NCI-H345 treated with DMSO at 0.1 percent for 48 hours (cell line): ENCODE results near the gene ANAPC13.

Experiments used
- DNase-seq: peaks from one replicate; lab custom pipeline; 2025; ENCODE audit not compliant: unreplicated experiment; lab: John Stamatoyannopoulos, UW

ANAPC13 gene

DNA sequence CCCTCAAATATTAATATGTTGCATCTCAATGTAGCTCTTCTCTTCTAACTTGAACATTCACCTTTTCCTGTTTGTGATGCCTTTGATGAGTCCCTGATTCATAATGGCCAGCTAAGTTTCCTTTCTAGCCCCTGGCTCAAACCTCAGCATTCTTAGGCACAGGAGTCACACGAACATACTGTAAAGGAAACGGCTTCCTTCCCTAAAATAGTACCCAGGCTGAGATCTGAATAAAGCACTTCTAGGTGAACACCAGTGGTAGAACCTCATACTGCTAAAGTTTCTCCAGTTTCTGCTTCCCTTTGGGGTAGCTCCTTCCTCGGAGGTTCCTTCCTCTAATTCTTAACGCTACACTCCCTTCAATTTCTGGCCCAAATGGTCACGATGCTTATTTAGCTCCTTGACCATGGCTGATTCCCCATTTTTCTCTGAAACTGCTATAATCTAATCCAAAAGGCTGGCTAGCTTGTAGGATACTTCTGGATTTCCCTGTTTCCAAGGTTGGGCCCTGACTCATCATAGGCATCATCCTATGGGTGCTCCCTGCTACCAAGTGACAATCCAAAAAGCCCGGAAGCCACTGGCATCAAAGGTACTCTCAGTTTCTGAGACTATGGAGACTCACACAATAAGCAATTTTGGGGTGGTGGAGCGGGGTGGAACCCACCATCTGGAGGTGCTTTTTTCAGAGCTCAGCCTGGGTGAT, 2.4 kb downstream of the ANAPC13 start:
- DNase-seq, result no peak

DNA sequence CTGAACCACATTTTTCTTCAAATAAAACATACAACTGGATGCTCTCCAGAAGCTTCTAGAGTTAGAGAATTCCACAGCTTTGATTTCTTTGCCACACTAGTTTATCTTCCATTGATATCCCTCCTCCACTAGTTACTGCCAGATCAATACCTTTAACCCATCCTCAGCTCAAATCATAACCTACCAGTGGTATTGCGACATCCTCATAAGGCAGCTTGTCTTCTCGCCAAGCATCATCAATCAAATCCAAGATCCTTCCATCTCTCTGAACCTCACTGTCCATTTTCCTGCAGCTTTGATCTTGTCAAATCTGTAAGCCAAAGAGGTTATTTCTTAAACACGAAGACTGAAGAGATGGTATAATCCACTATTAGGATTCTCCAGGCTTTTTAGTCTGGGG, 3.2 kb downstream of the ANAPC13 start:
- no peak for DNase-seq

GRCh38 chr3:134481166-134481565, 4.6 kb downstream of the ANAPC13 start:
- no peak for DNase-seq

GRCh38 chr3:134480546-134480945, 5.2 kb downstream of the ANAPC13 start:
- DNase-seq, result no peak

- no peak for DNase-seq
Observed at GRCh38 chr3:134477938-134478337, 7.8 kb downstream of the ANAPC13 start.

DNA sequence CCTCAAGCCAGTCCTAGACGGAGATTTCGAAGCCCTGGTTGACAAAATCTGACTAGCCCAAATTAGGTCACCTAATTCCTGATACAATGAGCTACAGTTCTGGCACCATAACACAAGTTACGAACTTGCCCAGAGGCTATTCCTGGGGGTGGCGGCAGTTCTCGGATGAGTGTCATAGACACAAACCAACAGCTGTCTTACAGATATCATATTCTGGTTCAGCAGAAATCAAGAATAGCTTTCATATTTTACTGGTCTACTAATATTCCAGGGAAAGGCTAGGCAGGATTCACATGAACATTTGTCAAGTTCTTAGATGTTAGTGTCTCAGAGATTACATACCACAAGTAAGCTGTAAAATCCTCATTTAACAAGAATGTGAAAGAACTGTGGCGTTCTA, 8.8 kb downstream of the ANAPC13 start:
- no peak for DNase-seq

DNA sequence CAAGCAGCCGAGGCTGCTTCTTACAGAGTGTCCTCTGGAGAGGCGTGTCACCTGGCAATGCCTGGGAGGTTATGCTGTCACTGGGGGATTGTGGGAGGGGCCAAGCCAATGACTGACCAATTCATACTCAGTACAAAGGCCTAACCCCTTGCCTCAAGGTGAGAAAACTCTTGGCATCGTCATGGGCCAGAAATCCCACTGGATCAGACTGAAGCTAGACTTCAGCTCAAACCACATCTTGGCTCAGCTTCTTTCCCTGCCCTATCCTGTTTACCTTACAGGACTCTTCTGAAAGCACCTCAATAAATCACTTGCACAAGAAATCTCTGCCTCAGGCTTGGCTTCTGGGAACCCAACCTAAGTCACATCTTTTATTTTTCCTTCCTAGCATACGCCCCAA, 9.5 kb downstream of the ANAPC13 start:
- DNase-seq, result no peak

- no peak for DNase-seq
Observed at GRCh38 chr3:134474956-134475355, 10.8 kb downstream of the ANAPC13 start.

DNA sequence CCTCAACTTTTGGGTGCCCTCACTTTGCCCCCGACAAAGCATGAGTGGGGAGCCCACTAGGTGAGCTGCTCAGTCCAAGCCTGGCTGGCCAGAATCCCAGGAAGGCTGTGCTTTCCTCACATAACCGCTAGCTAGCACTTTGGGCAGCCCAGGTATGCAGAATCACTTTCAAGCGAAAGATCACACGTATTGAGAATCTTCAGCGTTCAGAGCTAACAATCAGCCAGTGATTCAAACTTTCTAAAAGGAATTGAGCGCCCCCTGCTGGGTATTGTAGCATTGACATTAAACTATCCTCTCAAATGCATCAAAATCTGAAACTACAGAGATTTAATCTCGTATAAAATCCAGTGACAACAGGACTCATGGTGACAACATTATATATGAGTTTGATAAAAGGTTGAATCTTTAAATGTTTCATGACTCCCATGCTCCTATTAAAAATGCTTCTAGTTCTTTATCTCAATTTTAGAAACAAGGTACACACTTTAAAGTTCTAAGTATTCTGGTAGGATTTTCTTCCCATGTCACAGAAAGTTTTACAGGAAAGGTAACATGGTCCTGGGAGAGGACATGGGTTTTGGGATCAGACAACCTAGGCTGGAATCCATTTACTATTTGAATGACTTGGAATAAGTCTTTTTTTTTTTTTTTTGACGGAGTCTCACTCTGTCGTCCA, 11.8 kb downstream of the ANAPC13 start:
- DNase-seq, result peak; percentile 26

- no peak for DNase-seq
Observed at GRCh38 chr3:134472831-134473230, 13.0 kb downstream of the ANAPC13 start.

DNA sequence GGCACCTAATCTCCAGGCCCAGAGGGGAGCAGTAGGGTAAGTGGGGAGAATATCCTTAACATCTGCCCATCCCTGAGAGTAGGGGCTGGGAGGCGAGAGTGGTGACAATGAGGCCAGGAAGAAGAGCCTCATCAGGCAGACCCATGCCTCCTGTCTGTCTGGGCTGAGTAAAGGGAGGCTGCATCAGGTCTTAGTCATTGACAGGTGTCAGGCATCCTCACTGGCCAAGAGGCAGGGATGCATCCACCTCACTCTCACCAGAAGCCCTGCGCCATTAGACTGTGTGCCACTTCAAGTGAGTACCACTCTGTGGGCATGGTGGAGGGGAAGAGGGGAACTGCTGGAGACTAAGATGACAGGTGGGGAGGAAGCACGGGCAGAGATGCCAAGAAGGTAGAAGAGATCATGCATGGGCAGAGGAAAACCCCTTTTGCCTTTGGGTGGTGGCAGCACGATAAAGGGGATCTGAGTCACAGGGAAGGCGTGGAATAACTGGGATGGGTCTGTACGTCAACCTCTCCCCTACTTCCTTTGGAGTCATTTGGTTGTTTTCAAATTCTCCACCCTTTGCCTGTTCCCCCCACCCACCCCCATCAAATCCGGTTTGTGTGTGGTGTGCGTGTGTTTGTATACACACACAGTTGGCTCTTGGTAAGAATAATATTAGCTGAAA, 14.1 kb downstream of the ANAPC13 start:
- no peak for DNase-seq

DNA sequence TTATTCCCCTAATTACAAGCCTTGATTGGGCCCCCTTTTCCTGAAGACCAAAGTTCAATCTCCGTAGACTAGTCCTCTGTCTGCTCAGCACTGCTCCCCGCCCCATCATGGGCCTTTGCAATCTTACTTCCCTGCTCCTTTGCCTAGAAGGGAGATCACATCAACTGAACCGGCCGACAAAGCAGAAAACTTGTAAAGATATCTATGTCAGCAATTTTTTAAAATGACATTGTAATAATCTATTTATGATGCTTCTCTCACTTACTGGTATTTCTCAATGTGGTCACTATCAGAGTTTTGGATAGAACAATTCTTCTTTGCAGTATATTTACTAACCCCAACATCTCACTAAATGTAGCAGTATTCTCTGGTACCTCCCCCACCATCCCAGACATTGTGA, 17.3 kb downstream of the ANAPC13 start:
- no peak for DNase-seq

- no peak for DNase-seq
Observed at GRCh38 chr3:134466331-134466730, 19.5 kb downstream of the ANAPC13 start.

DNA sequence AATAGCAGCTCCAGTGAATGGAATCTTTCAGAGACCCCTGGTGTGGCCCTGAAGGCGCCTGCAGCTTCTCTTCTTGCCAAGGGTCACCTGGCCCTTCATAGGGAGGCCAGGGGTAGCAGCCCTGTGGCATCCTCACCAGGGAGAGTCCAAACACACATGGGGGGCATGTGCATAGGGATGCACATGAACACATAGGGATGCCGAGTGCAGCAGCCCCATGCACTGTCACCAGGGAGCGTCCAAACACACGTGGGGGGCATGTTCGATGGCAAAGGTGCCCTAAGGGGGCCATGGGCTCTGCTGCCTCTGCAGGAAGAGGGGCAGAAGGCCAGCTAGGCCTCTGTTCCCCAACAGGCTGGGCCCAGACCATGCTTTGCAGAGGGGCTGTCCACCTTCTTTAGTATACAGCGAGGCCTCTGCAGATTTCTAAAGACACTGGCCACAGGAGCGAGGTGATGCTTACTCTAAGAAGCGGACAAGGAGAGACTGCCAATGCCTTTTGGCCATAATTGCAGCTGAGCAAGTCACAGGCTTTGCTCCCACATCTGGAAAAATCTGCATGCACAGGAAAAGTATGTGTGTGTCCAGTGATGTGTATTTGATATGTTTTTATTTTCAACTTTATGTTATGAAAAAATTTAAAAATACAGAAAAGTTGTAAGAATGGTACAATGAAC, 21.0 kb downstream of the ANAPC13 start:
- DNase-seq, result no peak

DNA sequence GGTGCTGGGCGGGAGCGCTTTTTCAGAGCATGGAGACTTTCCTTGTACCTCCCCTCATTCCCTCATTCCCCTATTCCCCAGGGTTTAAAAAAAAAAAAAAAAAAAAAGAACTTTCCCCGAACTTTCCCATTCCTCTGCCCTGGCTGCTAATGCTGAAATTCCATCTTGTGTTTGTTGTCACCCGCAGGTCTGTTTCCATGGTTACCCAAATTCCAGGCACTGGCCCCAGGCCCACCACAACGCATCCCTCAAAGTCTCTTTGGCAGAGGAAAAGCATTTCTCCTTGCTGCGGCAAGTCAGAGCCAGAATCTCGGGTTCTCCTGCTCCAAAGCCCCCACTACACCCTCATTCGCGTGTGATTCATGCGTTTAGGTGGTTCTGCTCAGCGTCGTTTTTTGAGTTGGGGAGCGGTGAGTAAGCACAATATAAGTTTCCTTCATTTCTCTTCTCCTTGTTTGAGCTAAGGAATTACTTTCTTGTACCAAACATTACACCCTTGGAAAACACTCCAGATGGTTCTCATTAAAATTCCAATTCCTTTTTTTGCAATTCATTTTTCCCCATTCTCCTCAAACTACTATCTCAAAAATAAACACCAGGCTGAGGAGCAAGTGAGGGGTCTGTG, 21.6 kb downstream of the ANAPC13 start:
- no peak for DNase-seq

DNA sequence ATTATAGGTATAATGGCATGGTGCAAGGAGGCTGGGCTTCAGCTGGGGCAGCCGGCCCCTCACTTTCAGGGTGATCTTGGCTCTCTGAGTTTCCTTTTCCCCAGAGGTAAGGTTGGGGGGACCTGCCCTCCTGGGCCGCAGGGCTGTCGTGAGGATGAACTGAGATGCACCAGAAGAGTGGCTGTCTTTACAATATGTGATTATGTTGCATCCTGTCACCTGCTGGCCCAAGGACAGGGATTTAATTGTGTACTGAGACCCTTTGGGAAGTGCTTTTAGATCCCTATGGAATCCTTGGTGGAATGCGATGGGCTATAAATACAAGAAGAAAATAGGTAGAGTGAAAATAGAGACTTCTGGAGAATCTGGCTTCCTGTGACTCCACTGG, 22.1 kb downstream of the ANAPC13 start:
- no peak for DNase-seq

- no peak for DNase-seq
Observed at GRCh38 chr3:134462331-134462941, 23.3 kb downstream of the ANAPC13 start.

GRCh38 chr3:134460965-134461364, 24.8 kb downstream of the ANAPC13 start:
- DNase-seq, result no peak

GRCh38 chr3:134459562-134459961, 26.2 kb downstream of the ANAPC13 start:
- no peak for DNase-seq

- no peak for DNase-seq
Observed at GRCh38 chr3:134458406-134458945, 27.3 kb downstream of the ANAPC13 start.
